Uterus (tissue), 4 donors: ENCODE results near the gene PLCL2. TPM values are rescaled to one million over a fixed set of nuclear protein-coding genes. Genes with fewer than 3 reads are reported as not detected.

Experiments
- DNase-seq, 2 donors: peaks; one replicate each; pipeline ENCODE4 v3.0.0-alpha.2; 2019 to 2020
- H3K27ac ChIP-seq, 2 donors: fragments of 200-600 bp; sonication (generic); 1 replicate in 1 of 2; 2 replicates in 1 of 2; pipeline ENCODE4 v1.5.1; 2016 to 2018
- H3K27me3 ChIP-seq, 2 donors: fragments of 200-600 bp; sonication (generic); one replicate each; pipeline ENCODE4 v1.5.1; 2018 to 2019; ENCODE audit warnings: control low read depth in 1 of 2
- H3K36me3 ChIP-seq, 2 donors: fragments of 200-600 bp; sonication (generic); one replicate each; pipeline ENCODE4 v1.5.1; 2019; ENCODE audit warnings: control low read depth in 1 of 2
- H3K4me1 ChIP-seq, 2 donors: fragments of 200-600 bp; sonication (generic); one replicate each; pipeline ENCODE4 v1.5.1; 2018 to 2019; ENCODE audit warnings: control low read depth in 1 of 2
- H3K4me3 ChIP-seq, 2 donors: fragments of 200-600 bp; sonication (generic); 1 replicate in 1 of 2; 2 replicates in 1 of 2; pipeline ENCODE4 v1.5.1; 2018 to 2019; ENCODE audit warnings: mild to moderate bottlenecking in 1 of 2
- H3K9me3 ChIP-seq, 2 donors: fragments of 200-600 bp; sonication (generic); one replicate each; pipeline ENCODE4 v1.5.1; 2019; ENCODE audit warnings: control low read depth in 1 of 2
- CTCF ChIP-seq, 4 experiments: fragments of 200-600 bp in 2 of 4; fragments of 450-650 bp in 2 of 4; sonication (generic) in 2 of 4; IDR thresholded peaks; one replicate each; pipeline ENCODE4 v1.5.1; 2016 to 2019; ENCODE audit warnings: antibody characterized with exemption in 4 of 4, mild to moderate bottlenecking in 2 of 4, moderate library complexity in 1 of 4
- POLR2A ChIP-seq, 2 donors: fragments of 450-650 bp; IDR thresholded peaks; one replicate each; pipeline ENCODE4 v1.6.1; 2016; ENCODE audit warnings: antibody characterized with exemption in 2 of 2, mild to moderate bottlenecking in 1 of 2, moderate library complexity in 1 of 2
- intact Hi-C: fragments of 100-400 bp; cut with DNase I; formaldehyde crosslinking; loops from one replicate; pipeline ENCODE4 v1.15.1; 2023; ENCODE audit warnings: low total_unique reads
- total RNA-seq, 4 donors: library from RNA; depleted of rRNA in 3 of 4; stranded (reverse); fragments of >200 nt in 3 of 4; gene quantifications; one replicate each; pipeline versions ENCODE4 v1.1.0 to v1.2.4, GENCODE V29; 2014 to 2023
- donor health status: DM: yes; HTN: yes; CAD: no.

Gene PLCL2
- total RNA-seq, 4 donors from 2014 or later = 9.7 to 63.0 (median 19.5) TPM

DNA sequence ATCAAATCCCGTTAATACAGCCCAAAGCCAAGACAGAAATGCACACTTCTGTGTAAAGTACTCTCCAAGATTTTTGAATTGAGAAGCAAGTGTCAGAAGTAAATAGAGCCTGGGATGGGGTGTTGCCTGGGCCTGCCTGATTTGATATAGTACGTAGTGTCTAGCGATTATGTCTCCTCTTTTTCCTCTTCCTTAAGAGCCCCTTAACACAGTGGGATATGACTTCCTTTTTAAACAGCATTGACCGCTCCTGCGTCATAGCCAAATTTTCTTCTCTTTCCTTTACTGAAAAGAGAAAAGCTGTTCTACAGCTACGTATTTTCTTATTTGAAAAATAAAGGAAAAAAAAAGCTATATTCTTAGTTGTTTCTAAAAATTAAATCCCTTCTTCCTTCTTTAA, 97.7 kb downstream of the PLCL2 start:
- intact Hi-C loops = no loop called here
- H3K9me3 ChIP-seq = no peaks in the 10 kb centered on the region
- no peak overlapping the region for H3K4me3 ChIP-seq
- H3K27ac ChIP-seq = no peak overlapping the region
- DNase-seq = no peak
- H3K27me3 ChIP-seq = no peaks in the 10 kb centered on the region
- no peak for TF ChIP-seq POLR2A (IDR thresholded peaks at IDR 0.05)
- no peak for TF ChIP-seq CTCF (IDR thresholded peaks at IDR 0.05)
- H3K4me1 ChIP-seq = no peaks in the 10 kb centered on the region
- no peaks in the 10 kb centered on the region for H3K36me3 ChIP-seq

GRCh38 chr3:16985608-16986007, 100.9 kb downstream of the PLCL2 start:
- no peaks in the 10 kb centered on the region for H3K27me3 ChIP-seq
- intact Hi-C loops = no loop called here
- no peaks in the 10 kb centered on the region for H3K36me3 ChIP-seq
- no peak for DNase-seq
- TF ChIP-seq POLR2A (IDR thresholded peaks at IDR 0.05) (no peak), CTCF (IDR thresholded peaks at IDR 0.05) (no peak)
- no peak overlapping the region for H3K4me3 ChIP-seq
- no peaks in the 10 kb centered on the region for H3K4me1 ChIP-seq
- H3K9me3 ChIP-seq = no peaks in the 10 kb centered on the region
- no peak overlapping the region for H3K27ac ChIP-seq

- no peak for DNase-seq
- H3K36me3 ChIP-seq = no peaks in the 10 kb centered on the region
- no peak overlapping the region for H3K4me3 ChIP-seq
- no peaks in the 10 kb centered on the region for H3K9me3 ChIP-seq
- no peaks in the 10 kb centered on the region for H3K27me3 ChIP-seq
- no peak for TF ChIP-seq POLR2A (IDR thresholded peaks at IDR 0.05)
- no peak for TF ChIP-seq CTCF (IDR thresholded peaks at IDR 0.05)
- no peak overlapping the region for H3K27ac ChIP-seq
- H3K4me1 ChIP-seq = no peaks in the 10 kb centered on the region
- intact Hi-C loops = no loop called here
Observed at GRCh38 chr3:16987141-16987540, 102.4 kb downstream of the PLCL2 start.

DNA sequence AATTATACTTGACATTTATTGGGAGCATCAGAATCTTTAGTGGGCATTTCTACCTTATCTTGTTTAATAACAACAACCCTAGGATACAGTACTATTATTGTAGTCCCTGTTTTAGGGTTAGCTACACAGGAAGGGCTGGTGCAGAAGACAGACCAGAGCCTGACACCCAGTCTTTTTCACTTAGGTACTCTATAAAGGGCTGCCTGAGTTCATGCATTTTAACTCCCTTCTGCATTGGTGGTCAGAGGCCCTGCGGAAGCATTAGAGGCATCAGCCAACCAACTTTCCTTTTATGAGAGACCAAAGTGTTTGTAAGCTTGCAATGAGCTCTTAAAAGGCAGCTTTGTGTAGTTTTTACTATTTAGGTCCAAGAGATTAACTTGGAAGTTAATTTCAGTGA, 105.4 kb downstream of the PLCL2 start:
- Histone ChIP-seq H3K27me3 (no peaks in the 10 kb centered on the region), H3K4me3 (no peak overlapping the region), H3K4me1 (no peaks in the 10 kb centered on the region), H3K27ac (no peak overlapping the region), H3K36me3 (no peaks in the 10 kb centered on the region), H3K9me3 (no peaks in the 10 kb centered on the region)
- DNase-seq = no peak
- TF ChIP-seq CTCF (IDR thresholded peaks at IDR 0.05) (no peak), POLR2A (IDR thresholded peaks at IDR 0.05) (no peak)
- intact Hi-C loops = no loop called here

GRCh38 chr3:16992198-16992597, 107.4 kb downstream of the PLCL2 start:
- Histone ChIP-seq H3K4me1 (no peaks in the 10 kb centered on the region), H3K27ac (no peak overlapping the region), H3K4me3 (no peak overlapping the region), H3K36me3 (no peaks in the 10 kb centered on the region), H3K27me3 (no peaks in the 10 kb centered on the region), H3K9me3 (no peaks in the 10 kb centered on the region)
- DNase-seq = no peak
- TF ChIP-seq CTCF (IDR thresholded peaks at IDR 0.05) (no peak), POLR2A (IDR thresholded peaks at IDR 0.05) (no peak)
- intact Hi-C loops = no loop called here
